NCI-H226 (cell line): ENCODE results near the gene UBE2S.
A peak's percentile ranks its signal among the peaks of the same experiment; 100 is the strongest.

Experiments
- DNase-seq: peaks from one replicate; pipeline ENCODE4 v3.0.0-alpha.2; 2015

UBE2S gene

DNA sequence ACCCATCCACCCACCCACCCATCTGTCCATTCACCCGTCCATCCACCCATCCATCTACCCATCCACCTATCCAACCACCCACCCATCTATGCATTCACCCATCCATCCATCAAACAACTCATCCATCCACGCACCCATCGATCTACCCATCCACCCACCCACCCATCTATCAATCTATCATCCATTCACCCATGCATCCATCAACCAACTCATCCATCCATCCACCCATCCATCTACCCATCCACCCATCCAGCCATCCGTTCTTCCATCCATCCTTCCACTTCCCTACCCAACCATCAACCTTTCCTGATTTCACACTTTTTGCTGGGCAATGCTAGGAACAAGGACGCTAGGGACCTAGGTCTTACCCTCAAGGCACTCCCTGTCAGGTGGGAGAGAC, 25.6 kb downstream of the UBE2S start:
- no peak for DNase-seq

DNA sequence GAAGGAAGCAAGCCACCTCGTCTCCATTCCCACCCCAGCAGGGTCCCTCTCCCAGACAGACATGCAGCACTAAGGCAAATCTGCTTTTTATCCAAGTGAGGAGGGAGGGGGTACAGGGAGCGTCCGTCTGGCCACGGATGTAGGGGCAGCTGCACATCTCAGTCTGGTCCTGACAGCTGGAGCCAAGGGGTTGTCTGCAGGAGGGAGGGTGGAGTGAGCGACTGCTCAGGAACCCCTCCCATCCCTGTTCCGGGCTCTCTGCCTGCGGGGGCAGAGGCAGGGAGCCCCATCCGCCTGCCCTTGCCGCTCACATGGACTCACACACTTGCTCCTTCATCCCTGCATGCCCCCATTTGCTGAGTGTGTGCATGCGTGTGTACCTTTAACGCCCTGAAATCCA, 28.4 kb downstream of the UBE2S start:
- no peak for DNase-seq

- DNase-seq, result no peak
Measured at GRCh38 chr19:55377356-55378131, 30.0 kb downstream of the UBE2S start.

DNA sequence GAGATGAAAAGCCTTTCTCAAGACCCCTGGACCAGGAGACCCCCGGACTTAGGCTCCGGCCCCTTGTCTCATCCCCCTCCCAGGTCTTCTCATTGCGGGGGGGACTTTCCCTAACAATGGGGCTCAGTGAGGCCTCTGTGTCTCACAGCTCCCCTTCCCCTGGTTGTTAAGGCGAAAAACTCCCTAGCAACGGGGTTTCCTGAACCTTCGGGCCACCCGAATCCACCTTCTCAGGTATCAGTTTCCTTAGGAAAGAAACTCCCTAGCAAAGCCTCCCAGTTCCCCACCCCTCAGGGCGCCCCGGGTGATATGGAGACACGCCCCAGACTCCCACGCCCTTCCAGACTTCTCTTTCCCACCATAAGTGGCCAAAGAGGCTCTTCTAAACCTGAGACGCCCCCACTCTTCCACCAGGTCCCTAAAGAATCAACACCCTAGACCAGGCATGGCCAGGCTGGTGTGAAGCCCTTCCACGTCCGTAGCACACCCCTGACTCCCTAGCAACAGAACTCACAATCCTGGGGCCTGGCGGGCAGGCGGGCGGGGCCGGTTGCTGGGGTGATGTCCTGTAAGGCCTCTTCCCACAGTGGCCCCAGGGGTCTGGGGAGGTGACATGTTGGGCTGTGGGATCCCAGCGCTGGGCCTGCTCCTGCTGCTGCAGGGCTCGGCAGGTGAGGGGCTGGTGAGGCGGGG, 31.2 kb downstream of the UBE2S start, which contains the start of gene TMEM190:
Gene TMEM190, plus strand, starts transcription at position 586 of the 693 bp plus-strand sequence. Its CDS starts 28 bp downstream, at position 614.
- no peak for DNase-seq

DNA sequence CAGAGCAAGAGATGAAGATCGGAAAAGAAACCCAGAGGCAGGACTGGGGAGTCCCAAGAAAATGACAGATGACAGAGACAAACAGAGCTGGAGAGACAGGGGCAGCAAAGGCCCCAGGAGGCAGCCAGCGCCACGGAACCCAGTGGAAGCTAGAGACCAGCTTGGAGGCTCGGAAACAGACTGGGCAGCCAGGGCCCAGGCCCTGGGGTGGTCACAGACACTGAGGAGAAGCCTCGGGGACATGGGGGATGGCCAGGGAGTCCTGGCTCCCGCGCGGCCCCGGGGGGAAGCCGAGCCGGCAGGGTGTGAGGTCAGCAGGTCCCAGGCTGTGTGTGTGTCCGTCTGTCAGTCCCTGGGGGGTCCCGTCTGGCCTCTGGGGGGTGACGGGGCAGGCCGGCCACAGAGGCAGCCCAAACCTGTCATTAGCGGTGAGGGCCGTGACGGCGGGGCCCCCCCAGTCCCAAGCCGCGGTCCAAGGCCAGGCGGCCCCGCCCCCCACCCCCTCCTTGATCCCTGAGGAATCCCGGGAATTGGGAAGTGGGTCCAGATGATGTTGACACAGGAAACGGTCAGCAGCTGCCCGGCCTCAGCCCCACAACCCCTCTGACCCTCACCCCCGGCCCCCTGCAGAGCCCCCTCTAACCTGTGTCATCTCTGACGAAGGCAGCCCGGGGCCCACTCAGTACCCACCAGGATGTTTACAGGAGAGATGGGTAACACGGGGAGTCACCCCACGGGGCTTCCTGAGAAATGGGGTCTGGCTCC, 33.4 kb downstream of the UBE2S start:
- no peak for DNase-seq

GRCh38 chr19:55373306-55373992, 34.1 kb downstream of the UBE2S start:
- DNase-seq, result no peak

DNA sequence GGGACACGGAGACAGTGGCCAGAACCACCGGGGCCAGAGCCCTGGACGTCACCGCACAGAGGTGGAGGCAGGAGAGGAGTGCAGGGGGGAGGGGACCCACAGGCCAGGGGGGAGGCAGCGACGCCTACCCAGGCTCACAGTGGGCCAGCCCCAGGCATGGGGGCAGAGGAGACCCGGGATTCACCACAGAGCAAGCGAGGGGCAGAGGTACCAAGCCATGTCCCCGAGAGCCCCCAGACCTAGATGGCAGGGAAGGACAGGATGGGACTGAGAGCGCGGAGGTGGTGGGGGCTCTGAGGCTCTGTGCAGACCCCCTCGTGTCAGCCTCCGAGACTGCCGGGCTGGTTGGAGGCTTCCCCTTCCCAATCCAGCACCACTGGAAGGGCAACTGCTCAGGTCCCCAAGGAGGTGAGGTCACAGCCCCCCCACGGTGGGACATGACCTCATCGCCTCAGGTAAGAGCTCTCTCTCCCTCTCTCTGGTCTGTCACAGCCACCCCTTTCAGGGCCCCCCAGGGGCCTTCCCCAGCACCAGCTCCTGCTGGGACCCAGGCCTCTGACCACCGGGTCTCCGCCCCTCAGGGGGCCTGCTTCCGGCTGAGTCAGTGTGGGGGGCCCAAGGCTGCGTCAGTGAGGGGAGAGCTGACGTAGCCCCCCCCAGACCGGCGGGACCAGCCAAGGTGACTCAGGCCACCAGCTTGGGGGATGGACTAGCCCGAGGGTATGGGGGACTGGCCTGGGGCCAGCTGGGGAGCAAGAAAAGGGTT, 35.1 kb downstream of the UBE2S start:
- DNase-seq, result peak; percentile 64

DNA sequence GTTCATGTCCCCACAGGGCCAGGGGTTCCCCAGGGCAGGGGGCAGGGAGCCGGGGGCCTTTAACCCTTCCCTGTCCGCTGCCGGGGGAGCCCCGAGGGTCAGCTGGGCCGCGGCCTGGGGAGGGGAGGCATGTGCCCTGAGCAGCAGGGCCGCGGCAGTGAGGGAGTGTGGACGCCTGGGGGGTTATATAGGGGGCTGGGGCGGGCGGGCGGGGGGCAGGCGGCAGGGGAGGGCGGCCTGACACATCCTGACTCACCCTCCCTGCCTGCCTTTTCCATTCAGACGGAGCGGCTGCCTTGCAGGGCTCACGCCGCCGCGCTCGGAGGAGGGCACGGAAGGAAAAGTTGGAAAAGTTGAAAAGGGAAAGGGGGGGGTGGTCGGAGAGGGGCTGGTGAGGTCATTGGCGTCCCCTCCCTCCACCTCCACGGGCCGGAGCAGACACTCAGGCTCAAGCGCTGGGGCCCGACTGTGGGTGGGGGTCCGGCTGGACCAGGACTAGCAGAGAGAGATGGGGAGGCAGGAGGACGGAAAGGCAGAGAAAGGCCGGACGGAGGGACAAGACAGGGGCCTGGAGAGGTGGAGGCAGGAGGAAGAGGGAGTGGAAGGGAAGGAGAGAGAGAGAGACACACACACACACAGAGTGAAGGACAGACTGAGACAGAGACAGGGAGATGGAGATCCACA, 37.1 kb downstream of the UBE2S start, which contains the start of gene IL11:
Gene IL11, minus strand, starts transcription at position 159 of the 684 bp plus-strand sequence. Its CDS starts 153 bp downstream, at position 6.
- peak; percentile 77 for DNase-seq

DNA sequence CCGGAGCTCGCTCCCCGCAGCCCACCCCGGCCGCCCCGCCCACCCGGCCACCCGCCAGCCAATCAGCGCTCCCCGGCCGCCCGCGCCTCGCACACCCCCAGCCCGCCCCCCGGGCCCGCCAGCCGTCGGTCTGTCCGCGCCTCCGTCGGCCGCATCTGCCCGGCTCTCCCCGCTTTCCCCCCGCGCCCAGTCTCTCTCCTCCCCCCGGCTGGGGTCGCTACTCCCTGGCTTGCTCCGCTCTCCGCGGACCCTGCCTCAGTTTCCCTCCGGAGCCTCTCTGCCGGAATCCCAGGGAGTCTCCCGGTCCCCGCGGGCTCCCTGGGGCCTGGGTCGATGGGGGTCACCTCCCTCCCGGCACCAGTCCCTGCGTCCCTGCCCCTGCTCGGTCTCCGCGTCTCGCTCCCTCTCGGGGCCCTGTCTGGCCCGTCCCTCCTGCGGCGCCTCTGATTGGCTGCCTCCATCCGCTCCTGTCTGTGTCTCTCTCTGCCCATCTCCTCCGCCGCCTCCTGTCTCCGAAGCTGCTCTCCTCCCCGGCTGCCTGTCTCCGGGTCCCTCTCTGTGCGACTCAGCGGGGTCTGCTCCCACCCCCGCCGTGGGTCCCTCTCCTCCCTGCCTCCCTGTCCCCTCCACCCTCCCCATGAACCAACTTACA, 37.8 kb downstream of the UBE2S start:
- DNase-seq, result peak; percentile 82

- peak; percentile 87 for DNase-seq
Measured at GRCh38 chr19:55368701-55369563, 38.7 kb downstream of the UBE2S start.

DNA sequence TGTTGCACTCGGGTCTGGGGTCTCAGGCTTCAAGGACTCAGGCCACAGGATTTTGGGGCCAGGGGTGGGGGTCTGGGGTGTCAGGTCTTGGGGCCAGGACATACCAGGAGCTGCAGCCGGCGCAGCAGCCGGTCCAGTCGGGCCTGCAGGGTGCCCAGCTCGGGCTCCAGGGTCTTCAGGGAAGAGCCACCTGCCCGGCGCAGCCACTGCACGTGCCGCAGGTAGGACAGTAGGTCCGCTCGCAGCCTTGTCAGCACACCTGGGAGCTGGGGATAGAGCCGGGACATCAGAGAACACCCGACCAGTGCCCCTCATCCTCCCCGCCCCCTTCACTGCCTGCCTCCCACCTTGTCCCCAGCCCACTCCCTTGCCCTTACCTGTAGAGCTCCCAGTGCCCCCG, 39.5 kb downstream of the UBE2S start:
- DNase-seq, result no peak

GRCh38 chr19:55366790-55367189, 40.8 kb downstream of the UBE2S start:
- DNase-seq, result no peak

DNA sequence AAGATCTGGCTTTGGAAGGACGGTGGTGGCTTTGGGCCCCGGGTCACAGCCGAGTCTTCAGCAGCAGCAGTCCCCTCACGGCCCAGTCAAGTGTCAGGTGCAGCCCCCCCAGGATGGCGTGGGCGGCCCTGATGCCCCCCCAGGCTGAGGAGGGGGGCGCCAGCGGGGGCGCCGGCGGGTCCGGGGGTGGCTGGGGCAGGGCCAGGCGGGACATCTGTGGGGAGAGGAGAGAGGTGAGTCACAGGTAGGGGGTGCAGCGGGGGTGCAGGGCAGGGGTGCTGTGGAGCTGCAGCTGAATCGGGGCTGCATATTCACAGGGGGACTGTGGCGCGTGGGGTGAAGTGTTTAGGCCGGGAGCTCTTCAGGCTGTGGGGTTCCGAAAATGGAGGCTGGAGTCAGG, 41.6 kb downstream of the UBE2S start:
- DNase-seq, result no peak

DNA sequence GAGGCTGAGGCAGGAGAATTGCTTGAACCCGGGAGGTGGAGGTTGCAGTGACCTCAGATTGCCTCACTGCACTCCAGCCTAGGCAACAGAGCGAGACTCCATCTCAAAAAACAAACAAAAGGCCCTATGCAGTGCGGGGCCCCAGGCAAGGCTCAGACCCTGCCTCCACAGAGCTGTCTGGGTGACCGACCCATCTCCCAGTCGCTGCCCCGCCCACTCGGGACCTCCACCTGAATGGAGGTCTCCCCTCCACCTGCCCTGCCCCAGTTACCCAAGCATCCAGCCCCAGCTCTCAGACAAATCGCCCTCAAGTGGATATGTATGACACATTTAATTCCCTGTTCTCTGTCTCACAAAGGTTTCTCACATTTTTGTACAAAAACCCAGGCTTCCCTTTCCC, 42.3 kb downstream of the UBE2S start:
- DNase-seq, result no peak

DNA sequence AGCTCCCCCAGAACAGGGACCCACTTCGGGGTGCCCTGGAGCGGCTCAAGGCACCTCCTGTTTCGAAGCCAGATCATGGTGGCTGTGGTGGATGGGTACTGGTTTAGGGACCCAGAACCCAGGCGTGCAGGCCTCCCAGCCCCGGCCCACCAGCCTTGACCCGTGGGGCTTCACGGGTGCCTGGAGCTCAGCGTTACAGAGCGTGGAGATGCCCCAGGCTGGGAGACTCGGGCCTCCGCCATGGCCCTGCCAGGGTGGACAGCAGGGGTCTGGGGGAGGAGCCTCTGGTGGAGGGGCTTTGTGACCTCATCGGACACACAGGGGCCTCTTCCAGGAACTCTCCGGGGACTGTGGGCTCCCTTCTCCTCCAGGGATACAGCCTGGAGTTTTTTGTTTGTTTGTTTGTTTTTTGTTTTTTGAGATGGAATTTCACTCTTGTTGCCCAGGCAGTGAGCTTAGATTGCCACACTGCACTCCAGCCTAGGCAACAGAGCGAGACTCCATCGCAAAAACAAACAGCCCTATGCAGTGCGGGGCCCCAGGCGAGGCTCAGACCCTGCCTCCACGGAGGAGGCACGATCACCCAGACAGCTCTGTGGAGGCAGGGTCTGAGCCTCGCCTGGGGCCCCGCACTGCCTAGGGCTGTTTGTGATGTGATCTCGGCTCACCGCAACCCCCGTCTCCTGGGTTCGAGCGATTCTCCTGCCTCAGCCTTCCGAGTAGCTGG, 44.4 kb downstream of the UBE2S start, which contains the start of gene GARIN5B:
Gene GARIN5B, minus strand, starts transcription at position 271 of the 727 bp plus-strand sequence. Its CDS starts 194 bp downstream, at position 77.
- no peak for DNase-seq

- no peak for DNase-seq
Measured at GRCh38 chr19:55362174-55362989, 45.2 kb downstream of the UBE2S start.

DNA sequence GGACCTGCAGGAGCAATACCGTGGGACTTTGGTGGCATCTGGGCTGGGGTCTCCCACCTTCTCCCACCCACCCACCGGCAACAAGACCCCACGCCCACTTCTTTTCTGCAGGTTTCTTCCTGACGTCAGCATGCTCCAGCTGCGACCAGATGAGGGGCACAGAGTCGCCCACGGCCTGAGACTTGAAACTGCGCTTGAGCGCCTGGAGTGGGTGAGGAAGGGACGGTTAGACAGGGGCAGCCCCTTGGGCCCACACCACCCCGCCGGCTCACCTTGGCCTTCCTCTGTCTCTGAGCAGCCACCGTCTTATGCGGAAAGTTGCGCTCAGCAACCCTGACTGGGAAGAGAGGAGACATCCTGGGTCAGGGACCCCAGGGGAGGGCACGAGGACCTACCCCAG, 46.7 kb downstream of the UBE2S start:
- no peak for DNase-seq
